Activated T-cell treated with anti-CD3 and anti-CD28 coated beads for 4 hours (primary cell): ENCODE results near the gene PLSCR3.
A peak's percentile ranks its signal among the peaks of the same experiment; 100 is the strongest.

Source experiments
- DNase-seq: peaks from one replicate; pipeline ENCODE4 v3.0.0-alpha.2; 2020

PLSCR3 gene

GRCh38 chr17:7405350-7406234 lies 11.3 kb upstream of the PLSCR3 start:
- DNase-seq = no peak

- DNase-seq = no peak
Observed at GRCh38 chr17:7404737-7405349, 10.5 kb upstream of the PLSCR3 start.

GRCh38 chr17:7403977-7404736 lies 9.8 kb upstream of the PLSCR3 start, which contains the start of gene TMEM256:
TMEM256 (minus strand) TSS chr17:7404097; CDS start chr17:7404084, 13 bp downstream.
- DNase-seq = peak; percentile 92

GRCh38 chr17:7403727-7403976 lies 9.3 kb upstream of the PLSCR3 start:
- DNase-seq = no peak

GRCh38 chr17:7403043-7403726 lies 8.9 kb upstream of the PLSCR3 start:
- DNase-seq = peak; percentile 9

GRCh38 chr17:7398612-7399011 lies 4.3 kb upstream of the PLSCR3 start:
- DNase-seq = no peak

GRCh38 chr17:7396147-7396546 lies 1.8 kb upstream of the PLSCR3 start:
- DNase-seq = no peak

GRCh38 chr17:7393613-7394451 lies 493 bp downstream of the PLSCR3 start:
- DNase-seq = peak; percentile 16

- no peak for DNase-seq
Observed at GRCh38 chr17:7392696-7393612, 1.4 kb downstream of the PLSCR3 start.

GRCh38 chr17:7391307-7391706 lies 3.0 kb downstream of the PLSCR3 start:
- DNase-seq = no peak

- DNase-seq = no peak
Observed at GRCh38 chr17:7389924-7390910, 4.1 kb downstream of the PLSCR3 start.

GRCh38 chr17:7388856-7389255 lies 5.5 kb downstream of the PLSCR3 start:
- no peak for DNase-seq

GRCh38 chr17:7384489-7385081 lies 9.7 kb downstream of the PLSCR3 start:
- DNase-seq = no peak

GRCh38 chr17:7383742-7384488 lies 10.4 kb downstream of the PLSCR3 start:
- peak; percentile 64 for DNase-seq

GRCh38 chr17:7383371-7383741 lies 11.0 kb downstream of the PLSCR3 start:
- DNase-seq = no peak

- no peak for DNase-seq
Observed at GRCh38 chr17:7382901-7383300, 11.4 kb downstream of the PLSCR3 start.

- no peak for DNase-seq
Observed at GRCh38 chr17:7380855-7381683, 13.3 kb downstream of the PLSCR3 start, which contains the start of gene TNK1. TNK1 (plus strand) TSS chr17:7381089; CDS start chr17:7382927, 1,838 bp downstream.

GRCh38 chr17:7380321-7380720 lies 14.0 kb downstream of the PLSCR3 start:
- DNase-seq = no peak
